H1 (cell line): ENCODE data around the gene DENND2A. TPM values are rescaled to one million over a fixed set of nuclear protein-coding genes. Genes with fewer than 3 reads are reported as not detected.

Experiments
- CTCF ChIA-PET: fragments of 300-600 bp; sonication (Branson Sonifier 250); formaldehyde crosslinking; loops from one replicate; lab custom pipeline; 2021; ENCODE audit not compliant: partially characterized antibody; lab: Charles Lee
- POLR2A ChIA-PET: fragments of 300-600 bp; sonication (Branson Sonifier 250); formaldehyde crosslinking; loops from one replicate; lab custom pipeline; 2021; ENCODE audit warnings: inconsistent platforms; ENCODE audit not compliant: partially characterized antibody; lab: Charles Lee
- DNase-seq, 2 experiments: peaks; one replicate each; pipeline versions ENCODE4 v3.0.0 to v3.0.0-alpha.2; 2010 to 2022; ENCODE audit warnings: low spot score in 2 of 2, low read depth in 1 of 2, mixed read lengths in 1 of 2
- FAIRE-seq: peaks from 2 replicates; lab custom pipeline; 2011; peaks lifted over from hg19 to GRCh38; lab: Jason Lieb, UNC
- H2AFZ ChIP-seq: 2 replicates; pipeline ENCODE4 v1.8.1; 2012; ENCODE audit warnings: low read length, inconsistent platforms
- H2AK5ac ChIP-seq: 2 replicates; pipeline ENCODE4 v1.6.1; 2013; ENCODE audit warnings: low read depth, low read length
- H2BK120ac ChIP-seq: replicated peaks from 2 replicates; pipeline ENCODE3; 2013; ENCODE audit warnings: low read depth, low read length, inconsistent platforms
- H2BK12ac ChIP-seq: 2 replicates; pipeline ENCODE4 v1.6.1; 2013; ENCODE audit warnings: low read depth, low read length
- H2BK15ac ChIP-seq: 2 replicates; pipeline ENCODE4 v1.6.1; 2013; ENCODE audit warnings: low read length
- H2BK20ac ChIP-seq: 2 replicates; pipeline ENCODE4 v1.6.1; 2013; ENCODE audit warnings: low read length
- H2BK5ac ChIP-seq: 2 replicates; pipeline ENCODE4 v1.6.1; 2013; ENCODE audit warnings: low read depth, low read length
- H3K14ac ChIP-seq: 2 replicates; pipeline ENCODE4 v1.6.1; 2013; ENCODE audit warnings: inconsistent platforms; ENCODE audit not compliant: insufficient read length
- H3K18ac ChIP-seq: 2 replicates; pipeline ENCODE4 v1.6.1; 2013; ENCODE audit warnings: low read length; ENCODE audit errors: extremely low read depth
- H3K23ac ChIP-seq: 2 replicates; pipeline ENCODE4 v1.6.1; 2013; ENCODE audit warnings: inconsistent platforms; ENCODE audit not compliant: insufficient read length
- H3K23me2 ChIP-seq: 2 replicates; pipeline ENCODE4 v1.6.1; 2013; ENCODE audit warnings: low read depth, low read length
- H3K27ac ChIP-seq: 2 replicates; pipeline ENCODE4 v1.6.1; 2011; ENCODE audit warnings: low read depth, low read length, inconsistent platforms
- H3K27me3 ChIP-seq, 4 experiments: replicated peaks in 1 of 4; 1 replicate in 1 of 4; 2 replicates in 3 of 4; pipeline versions ENCODE4 v1.6.1 to v1.8.1; 2011 to 2013; ENCODE audit warnings: low read length in 3 of 4, mild to moderate bottlenecking in 3 of 4, inconsistent platforms in 2 of 4, mixed read lengths in 2 of 4, moderate library complexity in 1 of 4; ENCODE audit not compliant: control insufficient read depth in 3 of 4, insufficient read depth in 3 of 4; ENCODE audit errors: extremely low read depth in 1 of 4
- H3K36me3 ChIP-seq, 4 experiments: 2 replicates each; pipeline versions ENCODE4 v1.6.1 to v1.8.1; 2011 to 2013; ENCODE audit warnings: mild to moderate bottlenecking in 4 of 4, low read length in 3 of 4, moderate library complexity in 2 of 4, control low read depth in 1 of 4, inconsistent platforms in 1 of 4; ENCODE audit not compliant: insufficient read depth in 4 of 4, control insufficient read depth in 2 of 4
- H3K4ac ChIP-seq: replicated peaks from 2 replicates; pipeline ENCODE3; 2013; ENCODE audit warnings: low read length, low read depth, mixed read lengths, inconsistent platforms; ENCODE audit not compliant: insufficient read length
- H3K4me1 ChIP-seq, 4 experiments: replicated peaks in 1 of 4; 1 replicate in 1 of 4; 2 replicates in 3 of 4; pipeline versions ENCODE4 v1.6.1 to v1.8.1; 2011 to 2013; ENCODE audit warnings: low read length in 3 of 4, inconsistent platforms in 2 of 4, mixed read lengths in 1 of 4; ENCODE audit not compliant: insufficient read depth in 4 of 4, control insufficient read depth in 3 of 4
- H3K4me2 ChIP-seq, 2 experiments: 2 replicates each; pipeline versions ENCODE4 v1.6.1 to v1.8.1; 2011 to 2013; ENCODE audit warnings: low read depth in 2 of 2, low read length in 2 of 2, control low read depth in 1 of 2, inconsistent platforms in 1 of 2, mild to moderate bottlenecking in 1 of 2; ENCODE audit not compliant: insufficient read depth in 1 of 2
- H3K4me3 ChIP-seq, 4 experiments: fragments of 200-600, 300-600 bp in 1 of 4; sonication (generic), shearing (Covaris generic), sonication (Bioruptor Twin) in 1 of 4; 2 replicates each; pipeline versions ENCODE4 v1.5.1 to v1.8.1; 2011 to 2016; ENCODE audit warnings: low read length in 4 of 4, low read depth in 3 of 4, control low read depth in 2 of 4, inconsistent platforms in 2 of 4, mild to moderate bottlenecking in 2 of 4, mixed read lengths in 1 of 4, moderate library complexity in 1 of 4; ENCODE audit not compliant: insufficient read depth in 2 of 4; ENCODE audit errors: extremely low read depth in 1 of 4
- H3K56ac ChIP-seq: replicated peaks from 2 replicates; pipeline ENCODE3; 2013; ENCODE audit warnings: low read depth, mild to moderate bottlenecking, mixed read lengths, low read length, inconsistent platforms; ENCODE audit not compliant: insufficient read length
- H3K79me1 ChIP-seq: 2 replicates; pipeline ENCODE4 v1.6.1; 2013; ENCODE audit warnings: low read depth, low read length, control low read depth
- H3K79me2 ChIP-seq, 2 experiments: 2 replicates each; pipeline versions ENCODE4 v1.6.1 to v1.8.1; 2012 to 2013; ENCODE audit warnings: low read length in 2 of 2, mild to moderate bottlenecking in 2 of 2, inconsistent platforms in 1 of 2; ENCODE audit not compliant: insufficient read depth in 2 of 2, control insufficient read depth in 1 of 2
- H3K9ac ChIP-seq, 4 experiments: replicated peaks in 1 of 4; 1 replicate in 1 of 4; 2 replicates in 3 of 4; pipeline versions ENCODE4 v1.6.1 to v1.8.1; 2011 to 2013; ENCODE audit warnings: low read depth in 3 of 4, low read length in 3 of 4, control low read depth in 2 of 4, mild to moderate bottlenecking in 2 of 4, moderate library complexity in 2 of 4, inconsistent platforms in 1 of 4; ENCODE audit errors: extremely low read depth in 1 of 4
- H3K9me3 ChIP-seq, 2 experiments: 2 replicates each; pipeline versions ENCODE4 v1.6.1 to v1.8.1; 2012 to 2013; ENCODE audit warnings: mild to moderate bottlenecking in 2 of 2, moderate library complexity in 2 of 2, control low read depth in 1 of 2, inconsistent platforms in 1 of 2, low read depth in 1 of 2, low read length in 1 of 2, mixed read lengths in 1 of 2; ENCODE audit not compliant: insufficient read depth in 2 of 2
- H4K20me1 ChIP-seq, 2 experiments: replicated peaks in 1 of 2; 2 replicates each; pipeline versions ENCODE3 to v1.8.1; 2011 to 2013; ENCODE audit warnings: inconsistent platforms in 2 of 2, low read length in 2 of 2, mild to moderate bottlenecking in 1 of 2; ENCODE audit not compliant: insufficient read depth in 2 of 2, control insufficient read depth in 1 of 2
- H4K5ac ChIP-seq: 2 replicates; pipeline ENCODE4 v1.6.1; 2013; ENCODE audit warnings: low read length, low read depth, mixed read lengths, inconsistent platforms; ENCODE audit not compliant: insufficient read length
- H4K8ac ChIP-seq: 2 replicates; pipeline ENCODE4 v1.8.0; 2013; ENCODE audit warnings: mild to moderate bottlenecking, moderate library complexity, low read length, inconsistent platforms; ENCODE audit not compliant: insufficient read depth; ENCODE audit errors: extremely low read depth
- H4K91ac ChIP-seq: replicated peaks from 2 replicates; pipeline ENCODE3; 2013; ENCODE audit warnings: low read length, mixed read lengths, inconsistent platforms; ENCODE audit not compliant: insufficient read length
- FOSL1 ChIP-seq: IDR thresholded peaks from 2 replicates; pipeline ENCODE4 v1.6.1; 2011; ENCODE audit warnings: mild to moderate bottlenecking, low read depth, low read length, moderate library complexity; ENCODE audit not compliant: insufficient read depth
- WGBS, 2 experiments: shearing (Covaris generic) in 1 of 2; methylation state at CpG; one replicate each; pipeline versions ENCODE4 v1.1.6 to v1.1.7; 2013 to 2015; ENCODE audit warnings: low lambda C conversion rate in 2 of 2, mixed read lengths in 2 of 2, inconsistent platforms in 1 of 2, low coverage in 1 of 2, missing lambda C conversion rate in 1 of 2; ENCODE audit not compliant: insufficient replicate concordance in 2 of 2, insufficient coverage in 1 of 2, insufficient read length in 1 of 2; ENCODE audit errors: extremely low coverage in 1 of 2, missing lambda C conversion rate in 1 of 2; 5-methylcytosine and 5-hydroxymethylcytosine counted together
- polyA plus RNA-seq, 7 experiments: library from polyadenylated mRNA; depleted of rRNA in 3 of 7; stranded (reverse) in 5 of 7; unstranded in 2 of 7; fragments of >200 nt in 5 of 7; fragments of 200-250 nt in 2 of 7; gene quantifications; 1 replicate in 5 of 7; 2 replicates in 1 of 7; 4 replicates in 1 of 7; pipeline versions ENCODE4 v1.2.1 to v1.2.3, GENCODE V29; 2011 to 2013; ENCODE audit warnings: missing spikeins in 2 of 7, mixed read lengths in 2 of 7
- total RNA-seq: library from RNA; stranded (reverse); fragmentation: NEBNext Ultra II Directional; extraction: Animal tissue kit (Norgen Biotek cat#: 25700); gene quantifications from 2 replicates; pipeline ENCODE4 v1.2.1, GENCODE V29; 2021

Gene DENND2A
- total and polyA plus RNA-seq, 2 of the 8 experiments (the other 6 are each of a cell fraction or from before 2014, with no cell fraction given): 5.0 to 13.0 TPM

GRCh38 chr7:140564643-140565042 lies 76.0 kb downstream of the DENND2A start:
- H3K36me3 ChIP-seq: no peaks in the 10 kb centered on the region; a peak in 1 of 8 replicates
- no peak for TF ChIP-seq FOSL1
- H3K79me2 ChIP-seq: no peaks in the 10 kb centered on the region
- H4K8ac ChIP-seq: no peak overlapping the region
- no peak overlapping the region for H3K4ac ChIP-seq
- DNase-seq (no peak), FAIRE-seq (no peak)
- no peaks in the 10 kb centered on the region for H3K9me3 ChIP-seq
- H3K4me1 ChIP-seq: peaks cover 0 to 10% (median 4%) of the 10 kb centered on the region in 4 experiments; a peak in 5 of 7 replicates
- H3K27ac ChIP-seq: no peak overlapping the region
- H3K23me2 ChIP-seq: no peaks in the 10 kb centered on the region
- no peak overlapping the region for H2BK5ac ChIP-seq
- no peaks in the 10 kb centered on the region for H3K79me1 ChIP-seq
- no peak overlapping the region for H3K18ac ChIP-seq
- no peak overlapping the region for H4K5ac ChIP-seq
- no peak overlapping the region for H3K14ac ChIP-seq
- H3K56ac ChIP-seq: no peak overlapping the region
- H3K9ac ChIP-seq: no peak overlapping the region
- no peak overlapping the region for H3K23ac ChIP-seq
- H3K27me3 ChIP-seq: no peaks in the 10 kb centered on the region
- POLR2A ChIA-PET: no interaction called here
- H4K91ac ChIP-seq: no peak overlapping the region
- no peak overlapping the region for H2AK5ac ChIP-seq
- no peak overlapping the region for H2BK15ac ChIP-seq
- H2BK20ac ChIP-seq: no peak overlapping the region
- no peak overlapping the region for H2BK120ac ChIP-seq
- H2AFZ ChIP-seq: no peak overlapping the region
- WGBS, 2 experiments: 89% methylated on average over 4 of the region's 4 CpGs; no CpG with 5 or more reads in 1 of the 2 experiments
- no peak overlapping the region for H3K4me2 ChIP-seq
- no peaks in the 10 kb centered on the region for H4K20me1 ChIP-seq
- CTCF ChIA-PET: interaction anchor here (0.7 to 1.9 kb wide), 2 partner anchors 22 to 45 kb away, joined by 3 to 7 read pairs; no protein-coding TSS in a partner anchor
- no peak overlapping the region for H2BK12ac ChIP-seq
- no peak overlapping the region for H3K4me3 ChIP-seq
